ENCODE results near the gene GPC5. TPM values are rescaled to one million over a fixed set of nuclear protein-coding genes. Genes with fewer than 3 reads are reported as not detected.

The GPC5 gene
- total RNA-seq, 1 experiment from 2014 or later = 0.21 TPM

DNA sequence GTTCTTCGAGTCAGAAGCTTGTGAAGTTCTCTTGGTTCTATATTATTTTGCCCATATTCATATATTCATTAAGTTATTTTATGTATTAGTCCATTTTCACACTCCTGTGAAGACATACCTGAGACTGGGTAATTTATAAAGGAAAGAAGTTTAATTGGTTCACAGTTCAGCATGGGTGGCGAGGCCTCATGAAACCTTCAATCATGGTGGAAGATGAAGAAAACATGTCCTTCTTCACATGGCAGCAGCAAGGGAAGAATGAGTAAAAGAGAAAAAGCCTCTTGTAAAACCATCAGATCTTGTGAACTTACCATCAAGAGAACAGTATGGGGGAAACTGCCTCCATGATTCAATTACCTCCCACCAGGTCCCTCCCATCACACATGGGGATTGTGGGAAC lies 182.3 kb downstream of the GPC5 start:
- POLR2A ChIA-PET (ENCODE audit: low non-redundant PET) = no interaction called here
- CTCF ChIA-PET = no interaction called here
- H3K27ac ChIP-seq (ENCODE audit: low read depth, low read length, poor library complexity, severe bottlenecking) = no peak overlapping the region

GRCh38 chr13:91586609-91587008 lies 188.2 kb downstream of the GPC5 start:
- intact Hi-C loops (cut with micrococcal nuclease; ENCODE audit: unreplicated experiment) = no loop called here
- Histone ChIP-seq H3K27ac (ENCODE audit: low read depth, low read length, poor library complexity, severe bottlenecking) (no peak overlapping the region), H3K4me1 (ENCODE audit: insufficient read depth, low read length, poor library complexity, severe bottlenecking) (no peaks in the 10 kb centered on the region), H3K9me3 (ENCODE audit: low read depth, low read length, poor library complexity, severe bottlenecking) (no peaks in the 10 kb centered on the region), H3K27me3 (replicated peaks; ENCODE audit: insufficient read depth, low read depth, low read length, poor library complexity) (no peaks in the 10 kb centered on the region), H3K4me3 (ENCODE audit: low read depth, low read length, poor library complexity, severe bottlenecking) (no peak overlapping the region), H3K36me3 (ENCODE audit: insufficient read depth, low read length, poor library complexity, severe bottlenecking) (no peaks in the 10 kb centered on the region)
- ChIA-PET CTCF (no interaction called here), POLR2A (ENCODE audit: low non-redundant PET) (no interaction called here)
- TF ChIP-seq CTCF (conservative IDR thresholded peaks at IDR 0.05; ENCODE audit: low read depth, low read length) (no peak), EZH2 (IDR thresholded peaks at IDR 0.05; ENCODE audit: borderline replicate concordance, low read depth, low read length, poor library complexity, severe bottlenecking) (no peak)
- no TSS peak for BruUV-seq (replicated peaks)
- DNase-seq (ENCODE audit: low spot score) = no peak

More for the DNA sequence above, 182.3 kb downstream of the GPC5 start:
- no peak overlapping the region for H3K4me3 ChIP-seq (ENCODE audit: low read depth, low read length, poor library complexity, severe bottlenecking)
- no peak for DNase-seq (ENCODE audit: low spot score)
- intact Hi-C loops (cut with micrococcal nuclease; ENCODE audit: unreplicated experiment) = no loop called here
- H3K36me3 ChIP-seq (ENCODE audit: insufficient read depth, low read length, poor library complexity, severe bottlenecking) = no peaks in the 10 kb centered on the region
- no peaks in the 10 kb centered on the region for H3K9me3 ChIP-seq (ENCODE audit: low read depth, low read length, poor library complexity, severe bottlenecking)
- BruUV-seq (replicated peaks) = no TSS peak
- H3K27me3 ChIP-seq (replicated peaks; ENCODE audit: insufficient read depth, low read depth, low read length, poor library complexity) = no peaks in the 10 kb centered on the region
- TF ChIP-seq CTCF (conservative IDR thresholded peaks at IDR 0.05; ENCODE audit: low read depth, low read length) (no peak), EZH2 (IDR thresholded peaks at IDR 0.05; ENCODE audit: borderline replicate concordance, low read depth, low read length, poor library complexity, severe bottlenecking) (no peak)
- H3K4me1 ChIP-seq (ENCODE audit: insufficient read depth, low read length, poor library complexity, severe bottlenecking) = no peaks in the 10 kb centered on the region

DNA sequence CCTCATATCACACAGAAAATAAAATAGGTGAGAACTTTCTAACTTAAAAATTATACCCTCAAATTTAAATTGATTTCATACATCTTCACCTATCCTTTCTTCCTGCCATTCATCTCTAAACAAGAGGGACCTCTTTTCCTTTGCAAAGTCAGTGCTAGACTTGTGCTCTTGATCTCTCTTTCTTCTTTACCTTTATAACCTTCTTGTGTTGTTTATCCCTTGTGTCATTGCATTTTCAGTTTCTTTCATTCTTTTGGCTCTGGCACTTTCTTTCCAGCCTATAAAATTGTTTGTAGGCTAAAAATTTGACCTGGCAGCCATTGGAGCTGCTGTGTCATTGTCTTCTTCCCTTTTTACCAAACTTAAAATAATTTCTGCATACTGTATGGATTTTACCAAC lies 190.1 kb downstream of the GPC5 start:
- Histone ChIP-seq H3K27me3 (replicated peaks; ENCODE audit: insufficient read depth, low read depth, low read length, poor library complexity) (no peaks in the 10 kb centered on the region), H3K27ac (ENCODE audit: low read depth, low read length, poor library complexity, severe bottlenecking) (no peak overlapping the region), H3K4me1 (ENCODE audit: insufficient read depth, low read length, poor library complexity, severe bottlenecking) (no peaks in the 10 kb centered on the region), H3K36me3 (ENCODE audit: insufficient read depth, low read length, poor library complexity, severe bottlenecking) (no peaks in the 10 kb centered on the region), H3K9me3 (ENCODE audit: low read depth, low read length, poor library complexity, severe bottlenecking) (no peaks in the 10 kb centered on the region), H3K4me3 (ENCODE audit: low read depth, low read length, poor library complexity, severe bottlenecking) (no peak overlapping the region)
- ChIA-PET POLR2A (ENCODE audit: low non-redundant PET) (no interaction called here), CTCF (no interaction called here)
- TF ChIP-seq CTCF (conservative IDR thresholded peaks at IDR 0.05; ENCODE audit: low read depth, low read length) (no peak), EZH2 (IDR thresholded peaks at IDR 0.05; ENCODE audit: borderline replicate concordance, low read depth, low read length, poor library complexity, severe bottlenecking) (no peak)
- no peak for DNase-seq (ENCODE audit: low spot score)
- BruUV-seq (replicated peaks) = no TSS peak
- intact Hi-C loops (cut with micrococcal nuclease; ENCODE audit: unreplicated experiment) = no loop called here

All from A673 (cell line).